DOHH2 (cell line): Measurements from ENCODE around the gene KLF16.

ENCODE experiments used
- H3F3A ChIP-seq: fragments of 200-600 bp; sonication (generic), shearing (Covaris generic); 2 replicates; pipeline ENCODE4 v1.6.0; 2016; ENCODE audit warnings: antibody characterized with exemption, mild to moderate bottlenecking; ENCODE audit not compliant: control insufficient read depth, insufficient read depth
- H3K27ac ChIP-seq: fragments of 200-600 bp; sonication (generic); 2 replicates; pipeline ENCODE4 v1.5.1; 2014; ENCODE audit warnings: low read depth, mild to moderate bottlenecking, low read length, moderate library complexity
- H3K27me3 ChIP-seq: fragments of 200-600 bp; sonication (generic); 2 replicates; pipeline ENCODE4 v1.6.1; 2014; ENCODE audit warnings: mild to moderate bottlenecking, low read length, mixed read lengths; ENCODE audit not compliant: control insufficient read depth
- H3K36me3 ChIP-seq: fragments of 200-600 bp; sonication (generic); 2 replicates; pipeline ENCODE4 v1.6.1; 2014; ENCODE audit warnings: mild to moderate bottlenecking, low read length, moderate library complexity, mixed read lengths; ENCODE audit not compliant: control insufficient read depth
- H3K4me1 ChIP-seq: fragments of 200-600 bp; sonication (generic); 2 replicates; pipeline ENCODE4 v1.6.1; 2014; ENCODE audit warnings: mild to moderate bottlenecking, low read length, mixed read lengths; ENCODE audit not compliant: control insufficient read depth
- H3K4me2 ChIP-seq: fragments of 200-600 bp; sonication (generic); 2 replicates; pipeline ENCODE4 v1.6.0; 2014; ENCODE audit warnings: mild to moderate bottlenecking, low read length, moderate library complexity
- H3K4me3 ChIP-seq: fragments of 200-600 bp; sonication (generic); 2 replicates; pipeline ENCODE4 v1.5.1; 2014; ENCODE audit warnings: mild to moderate bottlenecking, low read length, mixed read lengths
- H3K79me2 ChIP-seq: fragments of 200-600 bp; sonication (generic); 2 replicates; pipeline ENCODE4 v1.6.1; 2014; ENCODE audit warnings: mild to moderate bottlenecking, low read length, mixed read lengths; ENCODE audit not compliant: control insufficient read depth
- H3K9me2 ChIP-seq: fragments of 200-600 bp; sonication (generic); replicated peaks from 2 replicates; pipeline ENCODE4 v1.6.1; 2014; ENCODE audit warnings: mild to moderate bottlenecking, low read length, mixed read lengths; ENCODE audit not compliant: control insufficient read depth
- H3K9me3 ChIP-seq: fragments of 200-600 bp; sonication (generic); 2 replicates; pipeline ENCODE4 v1.6.1; 2014; ENCODE audit warnings: antibody characterized with exemption, low read length, mixed read lengths; ENCODE audit not compliant: control insufficient read depth, insufficient read depth
- H4K20me1 ChIP-seq: fragments of 200-600 bp; sonication (generic); 2 replicates; pipeline ENCODE4 v1.6.0; 2014; ENCODE audit warnings: low read depth, mild to moderate bottlenecking, antibody characterized with exemption, low read length, moderate library complexity; ENCODE audit not compliant: control insufficient read depth, insufficient read depth
- EZH2phosphoT487 ChIP-seq: fragments of 200-600 bp; sonication (generic); IDR thresholded peaks from 2 replicates; pipeline ENCODE4 v1.6.1; 2017; ENCODE audit warnings: borderline replicate concordance, mild to moderate bottlenecking, antibody characterized with exemption, low read length, moderate library complexity, mixed read lengths
- TF ChIP-seq, protein P1 (sequence below): fragments of 200-600 bp; sonication (generic); IDR thresholded peaks from one replicate; pipeline ENCODE4 v1.5.1; 2014; ENCODE audit warnings: antibody characterized with exemption, mild to moderate bottlenecking, low read depth, low read length; ENCODE audit not compliant: poor library complexity, severe bottlenecking

KLF16 gene

DNA sequence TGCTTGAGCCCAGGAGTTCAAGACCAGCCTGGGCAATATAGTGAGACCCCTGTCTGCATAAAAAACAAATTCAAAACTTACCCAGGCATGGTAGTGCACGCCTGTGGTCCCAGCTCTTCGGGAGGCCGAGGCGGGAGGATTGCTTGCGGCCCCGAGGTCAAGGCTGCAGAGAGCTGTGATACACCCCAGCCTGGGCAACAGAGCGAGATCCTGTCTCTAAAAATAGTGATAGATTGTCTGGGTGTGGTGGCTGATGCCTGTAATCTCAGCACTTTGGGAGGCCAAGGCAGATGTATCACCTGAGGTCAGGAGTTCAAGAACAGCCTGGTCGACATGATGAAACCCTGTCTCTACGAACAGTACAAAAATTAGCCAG, 4.0 kb upstream of the KLF16 start:
- Histone ChIP-seq H4K20me1 (no peaks in the 10 kb centered on the region), H3K79me2 (peaks cover 41% of the 10 kb centered on the region), H3K27ac (no peak overlapping the region), H3K4me2 (no peak overlapping the region), H3K36me3 (peaks cover 20% of the 10 kb centered on the region), H3K4me3 (no peak overlapping the region), H3K27me3 (no peaks in the 10 kb centered on the region), H3K4me1 (peaks cover 10% of the 10 kb centered on the region), H3K9me2 (no peaks in the 10 kb centered on the region), H3F3A (no peaks in the 10 kb centered on the region), H3K9me3 (no peaks in the 10 kb centered on the region)
- no peak for TF ChIP-seq EZH2phosphoT487
- TF ChIP-seq, protein P1, sequence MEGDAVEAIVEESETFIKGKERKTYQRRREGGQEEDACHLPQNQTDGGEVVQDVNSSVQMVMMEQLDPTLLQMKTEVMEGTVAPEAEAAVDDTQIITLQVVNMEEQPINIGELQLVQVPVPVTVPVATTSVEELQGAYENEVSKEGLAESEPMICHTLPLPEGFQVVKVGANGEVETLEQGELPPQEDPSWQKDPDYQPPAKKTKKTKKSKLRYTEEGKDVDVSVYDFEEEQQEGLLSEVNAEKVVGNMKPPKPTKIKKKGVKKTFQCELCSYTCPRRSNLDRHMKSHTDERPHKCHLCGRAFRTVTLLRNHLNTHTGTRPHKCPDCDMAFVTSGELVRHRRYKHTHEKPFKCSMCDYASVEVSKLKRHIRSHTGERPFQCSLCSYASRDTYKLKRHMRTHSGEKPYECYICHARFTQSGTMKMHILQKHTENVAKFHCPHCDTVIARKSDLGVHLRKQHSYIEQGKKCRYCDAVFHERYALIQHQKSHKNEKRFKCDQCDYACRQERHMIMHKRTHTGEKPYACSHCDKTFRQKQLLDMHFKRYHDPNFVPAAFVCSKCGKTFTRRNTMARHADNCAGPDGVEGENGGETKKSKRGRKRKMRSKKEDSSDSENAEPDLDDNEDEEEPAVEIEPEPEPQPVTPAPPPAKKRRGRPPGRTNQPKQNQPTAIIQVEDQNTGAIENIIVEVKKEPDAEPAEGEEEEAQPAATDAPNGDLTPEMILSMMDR = no peak

DNA sequence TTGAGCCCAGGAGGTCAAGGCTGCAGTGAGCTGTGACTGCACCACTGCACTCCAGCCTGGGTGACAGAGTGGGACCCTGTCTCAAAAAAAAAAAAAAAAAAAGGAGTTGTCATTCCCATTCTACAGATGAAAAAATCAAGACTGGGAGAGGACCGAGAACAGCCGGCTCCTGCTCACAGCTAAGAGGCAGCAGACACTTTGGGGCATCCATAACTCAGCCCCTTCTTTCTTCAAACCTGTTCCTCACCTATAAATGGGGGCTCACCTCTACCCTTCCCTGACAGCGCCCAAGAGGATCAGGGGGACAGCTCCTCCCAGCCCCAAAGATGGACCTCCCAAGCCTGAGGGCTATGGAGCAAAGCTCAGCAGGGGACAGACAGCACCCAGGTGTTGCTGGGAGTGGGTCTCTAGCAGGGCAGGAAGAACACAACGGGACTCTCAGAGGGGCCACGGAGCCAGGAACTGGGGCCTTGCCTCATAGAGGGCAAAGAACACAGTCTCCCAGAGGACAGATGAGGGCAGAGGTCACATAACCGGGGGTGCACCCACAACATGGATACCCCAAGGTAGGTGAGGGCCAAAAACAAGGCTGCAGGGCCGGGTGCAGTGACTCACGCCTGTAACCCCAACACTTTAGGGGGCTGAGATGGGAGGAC, 3.4 kb upstream of the KLF16 start:
- Histone ChIP-seq H3K9me3 (no peaks in the 10 kb centered on the region), H3K27ac (no peak overlapping the region), H3K4me2 (no peak overlapping the region), H3K27me3 (no peaks in the 10 kb centered on the region), H4K20me1 (no peaks in the 10 kb centered on the region), H3K79me2 (peaks cover 41% of the 10 kb centered on the region), H3K36me3 (peaks cover 19% of the 10 kb centered on the region), H3F3A (no peaks in the 10 kb centered on the region), H3K4me1 (peaks cover 14% of the 10 kb centered on the region), H3K4me3 (no peak overlapping the region), H3K9me2 (no peaks in the 10 kb centered on the region)
- TF ChIP-seq, protein P1 = no peak
- TF ChIP-seq EZH2phosphoT487 = no peak

DNA sequence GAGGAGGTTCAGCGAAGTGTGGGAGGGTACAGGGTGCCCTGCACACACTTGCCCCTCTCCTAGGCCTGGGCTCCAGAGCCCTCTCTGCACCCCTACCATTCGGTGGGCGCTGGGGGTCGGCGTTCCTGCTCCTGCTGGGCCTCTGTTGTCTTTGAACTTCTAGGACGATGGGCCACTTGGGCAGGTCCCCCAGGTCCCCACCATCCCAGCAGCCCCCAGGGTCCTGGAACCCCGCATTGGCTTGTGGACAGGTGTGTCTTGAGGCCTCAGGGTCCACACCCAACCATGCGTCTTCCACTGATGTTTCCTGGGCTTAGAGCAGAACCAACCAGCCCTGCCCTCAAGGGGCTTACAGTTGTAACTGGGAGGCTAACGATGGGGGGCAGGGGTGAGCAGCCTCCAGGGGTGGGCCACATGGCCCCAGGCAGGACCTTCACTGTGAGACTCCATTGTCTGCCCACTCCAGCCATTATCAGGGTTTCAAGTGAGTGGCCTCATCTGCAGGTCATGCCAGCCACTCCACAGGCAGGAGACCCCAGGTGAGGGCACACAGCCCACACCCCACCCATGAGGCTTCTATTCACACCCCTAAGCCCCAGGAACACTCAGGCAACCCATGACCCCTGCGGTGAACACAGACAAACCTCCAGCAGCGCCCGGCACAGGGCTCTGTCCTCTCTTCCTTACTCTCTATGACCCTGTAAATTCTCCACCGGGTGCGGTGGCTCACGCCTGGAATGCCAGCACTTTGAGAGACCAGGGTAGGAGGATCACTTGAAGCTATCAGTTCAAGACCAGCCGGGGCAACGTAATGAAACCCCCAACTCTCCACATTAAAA, 2.0 kb upstream of the KLF16 start:
- peak overlapping the region; percentile 75 for H3K27ac ChIP-seq
- peaks cover 28% of the 10 kb centered on the region for H3K4me1 ChIP-seq
- no peaks in the 10 kb centered on the region for H3K27me3 ChIP-seq
- H3K4me2 ChIP-seq = peak overlapping the region; percentile 62
- TF ChIP-seq, protein P1 = no peak
- TF ChIP-seq EZH2phosphoT487 = no peak
- H3F3A ChIP-seq = no peaks in the 10 kb centered on the region
- peaks cover 43% of the 10 kb centered on the region for H3K79me2 ChIP-seq
- H4K20me1 ChIP-seq = 0 out of 2 replicates have a peak, but pooled peaks cover 3% of the 10 kb centered on the region
- no peaks in the 10 kb centered on the region for H3K9me2 ChIP-seq
- peaks cover 10% of the 10 kb centered on the region for H3K36me3 ChIP-seq
- H3K4me3 ChIP-seq = peak overlapping the region; percentile 72
- no peaks in the 10 kb centered on the region for H3K9me3 ChIP-seq
